Measurements from ENCODE around the gene CACNA1D.

DNA sequence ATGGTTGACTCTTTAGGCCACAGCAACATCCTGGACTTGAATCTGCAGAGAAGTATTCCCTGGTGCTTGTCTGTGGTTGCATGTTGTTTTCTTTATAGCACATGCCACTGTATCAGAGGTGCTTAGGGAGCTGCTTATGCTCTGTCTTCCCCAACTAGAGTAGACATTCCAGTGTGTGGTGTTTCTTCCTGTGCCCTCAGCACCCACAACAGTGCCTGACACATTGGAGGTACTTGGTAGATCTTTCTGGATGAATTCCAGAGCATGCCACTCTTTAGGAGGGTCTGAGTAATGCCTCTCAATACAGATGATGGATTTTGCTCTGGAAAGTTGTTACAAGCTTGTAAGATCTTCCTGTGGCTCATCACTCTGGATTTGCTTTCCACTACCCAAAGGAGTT is 234.2 kb downstream of the CACNA1D start:
- TF ChIP-seq POLR2AphosphoS5 (IDR thresholded peaks at IDR 0.05; ENCODE audit: low read depth, low read length): no peak
- TF ChIP-seq TAF1 (IDR thresholded peaks at IDR 0.05; ENCODE audit: low read depth, low read length): no peak
- TF ChIP-seq POLR2A (IDR thresholded peaks at IDR 0.05; ENCODE audit: low read depth, low read length): no peak
- no peak for TF ChIP-seq SPI1 (IDR thresholded peaks at IDR 0.05; ENCODE audit: low read depth, low read length)
